ENCODE data around the gene AVPR2.
A peak's percentile ranks its signal among the peaks of the same experiment; 100 is the strongest.

AVPR2 gene

DNA sequence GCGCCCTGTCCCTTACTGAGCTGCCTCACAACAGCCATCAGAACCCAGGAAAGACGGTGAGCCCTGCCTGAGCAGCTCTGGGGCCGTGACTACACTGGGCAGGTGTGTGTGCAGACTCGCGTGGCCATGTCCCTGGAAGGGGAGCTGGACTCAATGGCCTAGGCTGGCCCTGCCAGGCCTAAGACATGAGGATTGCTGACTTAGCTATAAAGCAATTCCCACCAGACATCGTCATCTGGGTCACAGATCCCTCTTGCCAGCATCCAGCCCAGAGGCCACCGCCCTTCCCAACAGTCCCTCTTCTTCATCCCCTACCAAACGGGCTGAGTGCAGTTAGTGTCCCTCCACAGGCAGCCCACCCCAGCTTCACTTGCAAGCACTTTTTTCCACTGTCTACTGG, 26.7 kb downstream of the AVPR2 start:
- TF ChIP-seq CTCF (conservative IDR thresholded peaks at IDR 0.05) = no peak
- peak overlapping the region; percentile 91 for H3K27ac ChIP-seq

- TF ChIP-seq CTCF (conservative IDR thresholded peaks at IDR 0.05) = no peak
- H3K27ac ChIP-seq = peak overlapping the region; percentile 91
Measured at GRCh38 chrX:153931748-153932147, 27.3 kb downstream of the AVPR2 start.

DNA sequence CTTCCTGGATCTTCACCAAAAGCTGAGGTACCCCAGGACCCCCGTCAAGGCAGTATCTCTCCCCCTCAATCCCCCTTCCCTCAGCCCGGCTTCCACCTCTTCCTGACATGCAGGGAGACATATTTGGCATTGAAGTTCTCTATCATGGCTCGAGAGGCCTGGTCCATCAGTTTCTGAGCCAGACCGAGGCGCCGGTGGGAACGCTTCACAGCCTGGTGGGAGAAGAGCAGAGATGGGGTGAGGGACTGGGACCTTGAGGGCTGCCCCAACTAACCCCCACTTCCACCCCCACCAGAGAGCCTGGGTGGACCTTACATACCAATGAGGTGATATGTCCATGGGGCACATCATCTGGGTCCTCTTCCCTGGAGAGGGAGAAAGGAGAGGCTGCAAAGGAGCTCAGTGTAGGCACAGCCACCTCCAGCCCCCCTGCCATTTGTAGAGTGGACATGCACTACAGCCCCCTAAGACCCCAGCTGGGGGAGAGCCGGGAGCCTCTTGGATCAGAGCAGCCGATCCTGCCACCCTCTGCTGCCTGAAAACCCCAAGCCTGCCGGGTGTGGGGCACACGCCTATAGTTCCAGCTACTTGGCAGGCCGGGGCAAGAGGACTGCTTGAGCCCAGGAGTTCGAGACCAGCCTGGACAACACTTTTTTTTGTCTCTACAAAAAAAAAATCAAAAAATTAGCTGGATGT, 27.9 kb downstream of the AVPR2 start:
- peak overlapping the region; percentile 81; the same call in 1 of the 2 replicates for H3K27ac ChIP-seq

GRCh38 chrX:153933748-153934147, 29.3 kb downstream of the AVPR2 start:
- H3K27ac ChIP-seq = peak overlapping the region; percentile 81
- TF ChIP-seq CTCF (conservative IDR thresholded peaks at IDR 0.05) = no peak

More for the DNA sequence above, 27.9 kb downstream of the AVPR2 start:
- TF ChIP-seq CTCF (conservative IDR thresholded peaks at IDR 0.05) = no peak

GRCh38 chrX:153934148-153934761, 29.8 kb downstream of the AVPR2 start:
- H3K27ac ChIP-seq = peak overlapping the region; percentile 81
- no peak for TF ChIP-seq CTCF (conservative IDR thresholded peaks at IDR 0.05)

- peak within 1 kb of the TSS; percentile 81 for H3K27ac ChIP-seq
- TF ChIP-seq CTCF (conservative IDR thresholded peaks at IDR 0.05) = no peak
Measured at GRCh38 chrX:153934762-153935325, 30.4 kb downstream of the AVPR2 start, which contains the start of gene NAA10. TSS of gene NAA10 (minus strand) at chrX:153935037. CDS start at chrX:153934904, 133 bp downstream.

- H3K27ac ChIP-seq = peak overlapping the region; percentile 81
- no peak for TF ChIP-seq CTCF (conservative IDR thresholded peaks at IDR 0.05)
Measured at GRCh38 chrX:153935326-153935851, 30.9 kb downstream of the AVPR2 start.

All from VCaP (cell line).